ENCODE results near the gene LILRA5. TPM values are rescaled to one million over a fixed set of nuclear protein-coding genes. Genes with fewer than 3 reads are reported as not detected.
"Not testable (repeated sequence)": the region's sequence is repeated elsewhere in the genome, so short reads cannot be mapped to it uniquely, and the experiment has no call there.

The LILRA5 gene
- total RNA-seq, 2 experiments from 2014 or later: not detected

- CTCF ChIA-PET: interaction anchor here (0.6 to 6.3 kb wide), 2 partner anchors 61 to 160 kb away, joined by 3 to 145 read pairs; no protein-coding TSS in a partner anchor
- intact Hi-C loops (cut with micrococcal nuclease): no loop called here
- peaks cover 14% of the 10 kb centered on the region for H3K4me1 Mint-ChIP-seq (ENCODE audit: low read depth)
- peaks cover 4% of the 10 kb centered on the region for H3K27me3 Mint-ChIP-seq
- H3K27ac Mint-ChIP-seq: no peak overlapping the region
- DNase-seq: no peak
- POLR2A ChIA-PET: interaction anchor here (0.6 kb wide), 1 partner anchor 86 kb away, joined by 3 read pairs; no protein-coding TSS in a partner anchor
- no peaks in the 10 kb centered on the region for H3K36me3 Mint-ChIP-seq
- H3K9me3 Mint-ChIP-seq: no peaks in the 10 kb centered on the region
- no peak overlapping the region for H3K4me3 Mint-ChIP-seq
These were observed 16.7 kb upstream of the LILRA5 start for GRCh38 chr19:54329476-54330165.

- peaks cover 14% of the 10 kb centered on the region for H3K4me1 Mint-ChIP-seq (ENCODE audit: low read depth)
- CTCF ChIA-PET: interaction anchor here (6.3 kb wide), 1 partner anchor 62 kb away, joined by 145 read pairs; no protein-coding TSS in a partner anchor
- H3K9me3 Mint-ChIP-seq; DNase-seq; H3K27me3 Mint-ChIP-seq; H3K27ac Mint-ChIP-seq; POLR2A ChIA-PET; H3K36me3 Mint-ChIP-seq; intact Hi-C loops (cut with micrococcal nuclease); H3K4me3 Mint-ChIP-seq: not testable (repeated sequence)
These were observed 15.8 kb upstream of the LILRA5 start for GRCh38 chr19:54328781-54329180.

- ChIA-PET CTCF (interaction anchor here (1.3 to 6.3 kb wide), 4 partner anchors 25 to 120 kb away, joined by 3 to 145 read pairs (median 4); no protein-coding TSS in a partner anchor), POLR2A (no interaction called here)
- Mint-ChIP-seq H3K27ac (no peak overlapping the region), H3K9me3 (no peaks in the 10 kb centered on the region), H3K4me3 (no peak overlapping the region), H3K36me3 (no peaks in the 10 kb centered on the region), H3K4me1 (ENCODE audit: low read depth) (peaks cover 14% of the 10 kb centered on the region), H3K27me3 (peaks cover 10% of the 10 kb centered on the region)
- DNase-seq: no peak
- intact Hi-C loops (cut with micrococcal nuclease): loop anchor here (1.0 kb wide), 2 partner anchors 29 to 66 kb away; no protein-coding TSS in a partner anchor
These were observed 12.7 kb upstream of the LILRA5 start for GRCh38 chr19:54325631-54326030.

GRCh38 chr19:54325194-54325621, 12.2 kb upstream of the LILRA5 start:
- no peak overlapping the region for H3K27ac Mint-ChIP-seq
- no peaks in the 10 kb centered on the region for H3K9me3 Mint-ChIP-seq
- peaks cover 14% of the 10 kb centered on the region for H3K4me1 Mint-ChIP-seq (ENCODE audit: low read depth)
- H3K36me3 Mint-ChIP-seq: no peaks in the 10 kb centered on the region
- CTCF ChIA-PET: interaction anchor here (0.8 to 6.3 kb wide), 6 partner anchors 9 to 119 kb away, joined by 3 to 145 read pairs (median 4); no protein-coding TSS in a partner anchor
- peak; percentile 38 for DNase-seq
- intact Hi-C loops (cut with micrococcal nuclease): loop anchor here (1.0 kb wide), 2 partner anchors 29 to 66 kb away; no protein-coding TSS in a partner anchor
- peaks cover 12% of the 10 kb centered on the region for H3K27me3 Mint-ChIP-seq
- no peak overlapping the region for H3K4me3 Mint-ChIP-seq
- POLR2A ChIA-PET: no interaction called here

GRCh38 chr19:54324071-54324470, 11.1 kb upstream of the LILRA5 start:
- POLR2A ChIA-PET: no interaction called here

GRCh38 chr19:54322934-54323333, 10.0 kb upstream of the LILRA5 start:
- H3K4me3 Mint-ChIP-seq; H3K36me3 Mint-ChIP-seq; POLR2A ChIA-PET; intact Hi-C loops (cut with micrococcal nuclease); DNase-seq; H3K4me1 Mint-ChIP-seq (ENCODE audit: low read depth); H3K9me3 Mint-ChIP-seq; H3K27ac Mint-ChIP-seq: not testable (repeated sequence)
- CTCF ChIA-PET: interaction anchor here (2.7 to 6.3 kb wide), 2 partner anchors 68 to 69 kb away, joined by 18 to 145 read pairs; no protein-coding TSS in a partner anchor
- H3K27me3 Mint-ChIP-seq: peaks cover 14% of the 10 kb centered on the region

More at GRCh38 chr19:54324071-54324470, 11.1 kb upstream of the LILRA5 start:
- peaks cover 14% of the 10 kb centered on the region for H3K27me3 Mint-ChIP-seq
- intact Hi-C loops (cut with micrococcal nuclease): no loop called here
- CTCF ChIA-PET: interaction anchor here (0.6 to 6.3 kb wide), 6 partner anchors 8 to 86 kb away, joined by 3 to 145 read pairs (median 4); no protein-coding TSS in a partner anchor
- no peak overlapping the region for H3K27ac Mint-ChIP-seq
- no peak for DNase-seq
- no peak overlapping the region for H3K4me3 Mint-ChIP-seq
- H3K9me3 Mint-ChIP-seq: no peaks in the 10 kb centered on the region
- peaks cover 14% of the 10 kb centered on the region for H3K4me1 Mint-ChIP-seq (ENCODE audit: low read depth)
- no peaks in the 10 kb centered on the region for H3K36me3 Mint-ChIP-seq

- intact Hi-C loops (cut with micrococcal nuclease); H3K36me3 Mint-ChIP-seq; H3K9me3 Mint-ChIP-seq; H3K4me1 Mint-ChIP-seq (ENCODE audit: low read depth); H3K4me3 Mint-ChIP-seq; POLR2A ChIA-PET; H3K27ac Mint-ChIP-seq; DNase-seq: not testable (repeated sequence)
- CTCF ChIA-PET: interaction anchor here (0.6 to 2.7 kb wide), 3 partner anchors 69 to 152 kb away, joined by 3 to 18 read pairs (median 3); no protein-coding TSS in a partner anchor
- peaks cover 17% of the 10 kb centered on the region for H3K27me3 Mint-ChIP-seq
These were observed 9.3 kb upstream of the LILRA5 start for GRCh38 chr19:54322295-54322694.

GRCh38 chr19:54319892-54320670, 7.1 kb upstream of the LILRA5 start:
- POLR2A ChIA-PET: no interaction called here
- intact Hi-C loops (cut with micrococcal nuclease): no loop called here

GRCh38 chr19:54319049-54319448, 6.1 kb upstream of the LILRA5 start:
- intact Hi-C loops (cut with micrococcal nuclease): no loop called here
- Mint-ChIP-seq H3K9me3 (no peaks in the 10 kb centered on the region), H3K36me3 (no peaks in the 10 kb centered on the region), H3K27ac (no peak overlapping the region), H3K4me3 (no peak overlapping the region), H3K27me3 (peaks cover 22% of the 10 kb centered on the region), H3K4me1 (ENCODE audit: low read depth) (no peaks in the 10 kb centered on the region)
- ChIA-PET POLR2A (no interaction called here), CTCF (interaction anchor here (0.9 to 3.9 kb wide), 2 partner anchors 69 to 72 kb away, joined by 4 to 19 read pairs; no protein-coding TSS in a partner anchor)
- DNase-seq: no peak

More at GRCh38 chr19:54319892-54320670, 7.1 kb upstream of the LILRA5 start:
- H3K9me3 Mint-ChIP-seq: no peaks in the 10 kb centered on the region
- H3K27me3 Mint-ChIP-seq: peaks cover 25% of the 10 kb centered on the region
- DNase-seq: no peak
- H3K36me3 Mint-ChIP-seq: no peaks in the 10 kb centered on the region
- H3K4me1 Mint-ChIP-seq (ENCODE audit: low read depth): no peaks in the 10 kb centered on the region
- H3K4me3 Mint-ChIP-seq: no peak overlapping the region
- H3K27ac Mint-ChIP-seq: no peak overlapping the region
- CTCF ChIA-PET: interaction anchor here (0.9 to 3.9 kb wide), 3 partner anchors 68 to 71 kb away, joined by 4 to 19 read pairs (median 18); no protein-coding TSS in a partner anchor

- no peak for DNase-seq
- POLR2A ChIA-PET: interaction anchor here (0.6 kb wide), 1 partner anchor 52 kb away, joined by 3 read pairs; no protein-coding TSS in a partner anchor
- Mint-ChIP-seq H3K36me3 (no peaks in the 10 kb centered on the region), H3K4me3 (no peak overlapping the region), H3K9me3 (no peaks in the 10 kb centered on the region), H3K27me3 (peaks cover 27% of the 10 kb centered on the region), H3K27ac (no peak overlapping the region), H3K4me1 (ENCODE audit: low read depth) (no peaks in the 10 kb centered on the region)
- CTCF ChIA-PET: interaction anchor here (3.9 kb wide), 1 partner anchor 73 kb away, joined by 19 read pairs; no protein-coding TSS in a partner anchor
- intact Hi-C loops (cut with micrococcal nuclease): no loop called here
These were observed 4.9 kb upstream of the LILRA5 start for GRCh38 chr19:54317965-54318240.

GRCh38 chr19:54317108-54317964, 4.4 kb upstream of the LILRA5 start:
- no peak for DNase-seq
- intact Hi-C loops (cut with micrococcal nuclease): no loop called here
- H3K4me3 Mint-ChIP-seq: no peak overlapping the region
- H3K4me1 Mint-ChIP-seq (ENCODE audit: low read depth): no peaks in the 10 kb centered on the region
- no peaks in the 10 kb centered on the region for H3K9me3 Mint-ChIP-seq
- no peaks in the 10 kb centered on the region for H3K36me3 Mint-ChIP-seq
- peaks cover 31% of the 10 kb centered on the region for H3K27me3 Mint-ChIP-seq
- ChIA-PET POLR2A (interaction anchor here (0.6 kb wide), 1 partner anchor 53 kb away, joined by 3 read pairs; no protein-coding TSS in a partner anchor), CTCF (interaction anchor here (0.6 to 3.9 kb wide), 3 partner anchors 7 to 74 kb away, joined by 3 to 19 read pairs (median 3); no protein-coding TSS in a partner anchor)
- no peak overlapping the region for H3K27ac Mint-ChIP-seq
